Stimulated activated CD4-positive, alpha-beta T cell treated with anti-CD3 and anti-CD28 coated beads, TNF-alpha, amount 100 ng/mL, for 48 hours (primary cell): ENCODE data around the gene NAT8L.

Experiments used
- DNase-seq, 3 donors: peaks; one replicate each; pipeline ENCODE4 v3.0.0-alpha.2; 2020; ENCODE audit warnings: low read depth in 3 of 3

NAT8L gene

GRCh38 chr4:2075987-2076907 is 17.1 kb downstream of the NAT8L start:
- DNase-seq: no peak

GRCh38 chr4:2076908-2077536 is 17.9 kb downstream of the NAT8L start:
- no peak for DNase-seq

GRCh38 chr4:2077537-2078460 is 18.7 kb downstream of the NAT8L start:
- no peak for DNase-seq

DNA sequence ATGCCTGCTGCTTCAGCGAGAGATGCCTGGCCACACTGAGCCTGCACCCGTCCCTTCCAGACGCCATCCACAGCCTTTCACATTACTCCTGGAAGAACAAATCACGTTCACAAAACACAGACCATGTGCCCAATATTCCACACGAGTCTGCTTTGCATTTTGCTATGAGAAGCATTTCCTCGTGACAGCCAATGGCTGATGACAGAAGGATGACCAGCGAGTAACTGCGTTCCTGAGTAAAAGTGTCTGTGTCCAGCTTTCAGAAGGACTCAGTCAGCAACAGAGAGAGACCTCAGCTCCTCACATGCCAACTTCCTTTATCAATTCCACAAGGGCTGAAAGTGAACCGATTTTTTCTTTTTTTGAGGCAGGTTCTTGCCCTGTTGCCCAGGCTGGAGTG is 19.5 kb downstream of the NAT8L start:
- DNase-seq: no peak

GRCh38 chr4:2079006-2079405 is 19.9 kb downstream of the NAT8L start:
- no peak for DNase-seq

GRCh38 chr4:2079926-2080325 is 20.8 kb downstream of the NAT8L start:
- DNase-seq: no peak

- no peak for DNase-seq
Observed at GRCh38 chr4:2080429-2081300, 21.5 kb downstream of the NAT8L start.

DNA sequence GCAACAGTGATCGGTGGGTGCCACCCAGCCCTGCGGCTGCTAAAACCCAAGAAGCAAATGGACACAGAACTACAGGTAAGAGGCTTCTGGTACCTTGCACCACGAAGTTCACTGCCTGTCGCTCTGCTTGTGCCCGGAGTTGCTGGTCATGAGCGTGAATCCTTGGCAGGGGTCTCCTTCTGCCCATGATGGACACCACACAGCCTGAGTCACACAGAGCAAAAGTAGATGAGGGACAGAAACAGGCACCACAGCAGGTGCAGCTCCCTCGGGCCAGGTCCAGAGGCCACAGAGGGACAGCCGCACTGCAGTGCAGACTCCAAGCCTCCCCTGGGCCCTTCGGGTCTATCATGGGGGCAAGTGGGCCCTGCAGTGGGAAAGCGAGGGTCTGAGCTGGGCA is 22.4 kb downstream of the NAT8L start:
- no peak for DNase-seq

DNA sequence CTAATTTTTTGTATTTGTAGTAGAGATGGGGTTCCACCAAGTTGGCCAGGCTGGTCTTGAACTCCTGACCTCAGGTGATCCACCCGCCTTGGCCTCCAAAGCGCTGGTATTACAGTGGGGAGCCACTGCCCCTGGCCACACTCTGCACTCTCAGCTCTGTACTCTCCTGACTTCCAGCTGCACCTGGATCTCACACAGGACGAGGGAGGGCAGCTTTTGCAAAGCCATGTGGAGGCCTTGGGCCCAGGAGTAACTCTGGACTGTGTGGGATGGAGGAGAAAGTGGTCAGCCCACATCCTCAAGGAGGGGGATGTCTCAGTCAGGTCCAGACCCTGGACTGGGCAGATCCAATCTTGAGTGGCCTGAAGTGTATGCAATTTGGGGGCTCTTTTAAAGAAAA is 23.0 kb downstream of the NAT8L start:
- DNase-seq: no peak

DNA sequence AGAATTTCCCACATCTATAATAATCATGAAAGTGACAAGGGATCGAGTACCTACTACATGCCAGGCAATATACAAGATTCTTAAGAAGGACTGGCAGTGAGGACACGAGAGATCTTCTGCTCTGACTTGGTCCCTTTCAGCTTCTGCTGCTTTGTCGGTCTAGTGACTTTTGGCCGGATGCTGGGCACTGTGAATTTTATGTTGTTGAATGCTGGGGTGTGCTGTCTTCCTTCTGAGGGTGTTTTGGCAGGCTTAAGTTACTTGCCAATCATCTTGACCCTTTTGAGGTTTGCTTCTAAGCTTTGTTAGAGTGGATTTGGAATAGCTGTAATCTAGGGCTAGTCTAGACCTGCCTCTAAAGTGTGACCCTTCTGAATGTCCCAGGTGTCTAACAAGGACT is 23.5 kb downstream of the NAT8L start:
- DNase-seq: no peak

GRCh38 chr4:2083116-2083825 is 24.1 kb downstream of the NAT8L start:
- DNase-seq: no peak

DNA sequence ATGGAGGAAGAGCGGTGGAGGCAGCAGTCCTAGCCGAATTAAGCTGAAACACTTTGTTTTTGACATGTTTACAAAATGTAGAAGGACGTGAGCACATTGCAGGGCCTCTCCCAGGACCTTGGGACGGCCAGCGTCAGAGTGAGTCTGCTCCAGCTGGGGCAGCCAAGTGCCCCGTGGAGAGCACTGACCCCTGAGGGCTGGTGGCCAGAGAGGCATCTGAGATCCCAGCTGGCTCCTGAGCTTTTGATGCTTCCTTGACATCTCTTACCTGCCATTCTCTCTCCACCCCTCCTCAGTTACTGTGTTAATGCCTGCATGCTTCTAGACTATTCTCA is 24.7 kb downstream of the NAT8L start:
- DNase-seq: no peak

DNA sequence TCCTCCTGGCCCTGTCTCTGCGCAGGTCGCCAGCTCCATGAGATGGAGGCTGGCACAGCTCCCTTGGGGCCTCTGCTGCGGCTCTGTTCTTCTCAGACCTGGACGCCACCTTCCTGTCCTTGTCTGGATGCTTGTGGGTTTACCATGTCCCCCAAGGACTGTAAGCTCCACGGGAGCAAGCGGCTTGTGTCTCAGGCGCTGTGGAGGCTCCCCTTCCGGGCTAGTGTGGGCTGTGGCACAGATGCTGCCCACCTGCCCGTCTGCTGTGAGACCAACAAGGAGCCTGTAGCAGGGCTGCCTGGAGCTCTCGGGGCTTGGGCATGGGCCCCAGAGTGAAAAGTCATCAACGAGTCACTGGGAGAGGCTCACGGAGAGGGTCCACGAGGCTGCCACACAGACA is 25.2 kb downstream of the NAT8L start:
- no peak for DNase-seq

DNA sequence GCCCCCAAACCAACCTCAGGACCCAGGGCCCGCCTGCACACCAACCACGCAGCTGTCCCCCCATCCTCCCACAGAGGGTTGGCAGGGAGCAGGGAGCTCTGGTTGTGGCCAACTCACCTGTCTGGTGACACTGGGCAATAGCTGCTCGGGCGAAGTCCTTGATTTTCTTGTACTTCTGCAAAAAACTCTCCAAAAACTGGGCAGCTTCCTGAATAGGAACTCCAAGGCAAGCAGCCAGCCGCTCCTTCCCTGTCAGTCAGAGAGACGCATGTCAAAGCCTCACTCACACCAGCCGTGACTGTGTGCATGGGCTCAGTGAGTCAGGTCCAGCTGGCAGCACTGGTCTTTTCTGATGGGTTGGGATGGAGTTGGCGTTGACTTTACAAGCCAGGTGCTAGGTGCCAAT is 26.4 kb downstream of the NAT8L start:
- DNase-seq: no peak

GRCh38 chr4:2087170-2087569 is 28.0 kb downstream of the NAT8L start:
- DNase-seq: no peak

DNA sequence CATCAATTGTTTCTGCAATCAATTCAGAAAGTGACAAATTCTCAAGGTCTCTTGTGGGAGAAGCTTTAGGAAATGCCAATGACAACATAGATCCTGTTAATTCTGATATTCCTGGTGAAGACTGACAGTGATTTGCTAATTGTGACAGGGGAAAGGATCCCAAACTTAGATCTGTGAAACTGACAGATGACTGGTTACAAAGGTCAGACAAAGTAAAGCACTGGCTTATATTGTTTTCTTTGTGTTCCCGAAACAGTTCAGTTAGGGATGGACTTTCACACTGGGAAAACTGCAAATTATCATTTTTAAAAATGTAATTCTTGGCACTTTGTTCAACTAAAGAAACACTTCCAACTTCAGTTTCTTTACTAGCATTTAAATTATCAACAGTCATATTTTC is 30.1 kb downstream of the NAT8L start:
- no peak for DNase-seq

DNA sequence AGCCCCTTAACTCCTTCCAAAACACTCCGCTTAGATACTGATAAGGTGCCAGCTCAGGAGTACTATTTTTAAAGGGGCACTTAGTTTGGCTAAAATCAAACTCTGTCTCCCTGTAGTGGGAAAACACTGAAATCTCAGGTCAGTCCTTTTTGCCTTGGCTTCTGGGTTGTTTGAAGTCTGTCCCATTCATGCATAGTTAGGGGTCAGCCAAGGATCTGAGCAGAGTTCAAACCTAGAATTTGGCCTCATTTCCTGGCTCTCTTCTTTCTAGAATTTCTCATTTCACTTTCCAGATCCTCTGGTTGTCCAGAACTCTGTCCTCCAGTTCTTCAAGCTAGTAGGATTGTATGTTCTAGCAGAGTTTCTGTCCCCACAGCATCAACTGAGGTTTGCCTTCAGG is 31.5 kb downstream of the NAT8L start:
- no peak for DNase-seq

DNA sequence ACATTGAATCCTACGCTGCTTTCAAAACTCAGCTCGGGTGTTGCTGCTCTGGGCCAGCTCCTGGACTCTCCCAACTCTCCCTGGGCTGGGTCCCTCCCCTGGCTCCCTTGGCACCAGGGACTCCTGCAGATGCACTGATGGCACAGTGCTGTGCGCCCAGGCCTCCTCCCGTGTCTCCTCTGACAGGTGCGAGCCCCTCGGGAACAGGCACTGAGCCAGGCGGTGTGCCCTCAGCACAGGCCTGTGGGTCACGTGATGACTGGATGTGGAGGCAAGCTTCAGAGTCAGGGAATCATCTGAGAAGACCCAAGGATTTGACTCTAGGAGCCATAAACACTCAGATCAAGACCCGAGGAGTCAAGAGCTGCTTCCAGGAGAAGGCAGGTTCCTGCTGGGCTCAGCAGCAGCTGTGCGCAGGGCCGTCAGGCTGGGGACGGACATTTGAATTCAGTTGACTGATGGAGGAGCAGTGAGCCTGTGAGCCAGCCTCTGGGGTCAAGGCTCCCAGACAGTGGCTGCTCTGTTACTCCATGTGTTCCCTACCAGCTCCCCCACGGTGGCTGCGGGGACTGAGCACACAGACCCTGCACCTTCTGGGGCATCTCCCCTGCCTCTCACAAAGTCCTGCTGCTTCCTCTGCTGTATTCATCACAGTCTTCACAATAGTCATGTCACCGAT is 33.0 kb downstream of the NAT8L start:
- no peak for DNase-seq

DNA sequence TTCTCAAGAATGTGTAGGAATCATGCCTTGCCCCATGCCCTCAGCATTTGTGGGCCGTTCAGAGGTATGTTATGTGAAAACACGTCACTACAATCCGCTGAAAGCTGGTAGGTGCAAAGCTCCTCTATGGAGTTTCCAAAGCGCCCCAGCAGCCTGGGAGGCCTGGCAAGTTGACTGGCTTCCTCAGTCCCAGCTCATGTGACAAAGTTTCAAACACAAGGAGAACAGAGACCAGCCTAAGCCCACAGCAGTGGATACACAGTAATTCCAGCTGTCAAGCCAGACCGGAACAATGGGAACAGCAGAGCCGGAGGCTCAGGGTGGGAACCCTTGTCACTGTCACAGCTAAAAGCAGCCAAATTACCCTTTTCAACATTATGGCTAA is 33.5 kb downstream of the NAT8L start:
- DNase-seq: no peak

DNA sequence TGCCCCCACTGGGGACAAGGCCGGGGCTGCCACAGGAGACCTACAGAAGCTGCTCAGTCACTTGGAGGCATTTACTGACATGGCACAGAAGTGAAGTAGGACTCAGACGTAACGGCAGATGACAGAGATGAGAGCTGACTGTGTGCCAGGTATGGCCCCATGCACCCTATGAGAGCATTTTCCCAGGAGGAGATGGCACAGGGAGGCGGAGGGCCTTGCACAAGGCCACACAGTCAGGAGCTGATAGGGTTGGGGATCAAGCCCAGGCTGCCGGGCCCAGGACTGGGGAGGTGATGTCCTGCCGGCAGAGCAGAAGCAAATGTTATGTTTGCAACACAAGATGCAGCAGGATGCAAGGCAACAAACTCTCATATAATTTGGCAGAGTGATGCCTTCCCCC is 34.1 kb downstream of the NAT8L start:
- DNase-seq: no peak
